OCI-LY1 (cell line): ENCODE data around the gene AKIRIN2.

Experiments used
- CTCF ChIP-seq: fragments of 200-600 bp; sonication (generic), shearing (Covaris generic); IDR thresholded peaks from 2 replicates; pipeline ENCODE4 v1.5.1; 2017; ENCODE audit warnings: mild to moderate bottlenecking, antibody characterized with exemption, low read length, moderate library complexity, mixed read lengths
- EZH2 ChIP-seq: fragments of 200-600 bp; sonication (generic), shearing (Covaris generic); IDR thresholded peaks from 2 replicates; pipeline ENCODE4 v1.8.0; 2017; ENCODE audit warnings: borderline replicate concordance, mixed run types, mild to moderate bottlenecking, antibody characterized with exemption, low read length, moderate library complexity, mixed read lengths

GRCh38 chr6:87701344-87701675 is 723 bp downstream of the AKIRIN2 start:
- no peak for TF ChIP-seq CTCF
- TF ChIP-seq EZH2 = no peak
